ENCODE results near the gene RHOBTB3. TPM values are rescaled to one million over a fixed set of nuclear protein-coding genes. Genes with fewer than 3 reads are reported as not detected.

Gene RHOBTB3
- total RNA-seq, 1 experiment from 2014 or later = 84.3 TPM

GRCh38 chr5:95808013-95808685, 77.0 kb downstream of the RHOBTB3 start (continued):
- TF ChIP-seq SRF (IDR thresholded peaks at IDR 0.05; ENCODE audit: low read depth) (no peak), SIN3A (IDR thresholded peaks at IDR 0.05; ENCODE audit: low read depth) (no peak), ELF1 (IDR thresholded peaks at IDR 0.05; ENCODE audit: borderline replicate concordance, low read depth) (no peak), FOSL1 (IDR thresholded peaks at IDR 0.05; ENCODE audit: low read depth) (no peak), ZFX (IDR thresholded peaks at IDR 0.05) (no peak), SP1 (IDR thresholded peaks at IDR 0.05; ENCODE audit: low read depth) (no peak)

DNA sequence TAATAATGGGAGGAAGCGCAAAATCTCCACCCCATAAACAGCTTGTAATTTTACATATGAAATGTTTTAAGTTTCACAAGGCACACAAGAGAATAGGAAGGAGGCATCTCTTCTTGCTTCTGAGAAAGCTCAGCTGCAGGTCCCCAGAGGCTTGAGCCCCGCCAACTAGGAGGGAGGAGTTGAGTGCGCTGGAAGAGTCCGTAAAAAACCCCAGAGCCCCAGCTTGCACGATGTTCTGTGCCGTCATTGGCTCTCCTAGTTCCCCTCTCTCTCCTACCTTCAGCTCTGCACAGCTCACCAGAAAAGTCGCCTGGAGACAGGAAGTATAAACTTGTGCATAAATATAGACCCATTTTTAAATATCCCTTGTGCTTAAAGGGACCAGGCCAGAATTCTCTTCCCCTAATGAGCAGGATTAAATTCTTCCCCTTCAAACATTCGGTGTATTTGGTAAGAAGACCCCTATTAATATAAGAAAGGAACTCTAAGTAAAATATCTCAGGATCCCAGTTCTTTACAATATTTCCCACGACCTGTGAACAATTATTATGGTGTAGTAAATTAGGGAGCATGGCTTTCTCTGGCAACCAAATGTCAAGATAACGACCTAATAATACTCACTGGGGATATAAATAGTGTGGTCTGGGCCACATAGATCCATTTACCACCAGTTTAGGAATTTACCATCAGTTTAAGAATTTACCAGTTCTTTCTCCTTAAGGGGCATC, 77.7 kb downstream of the RHOBTB3 start:
- H3K4me1 ChIP-seq (ENCODE audit: control insufficient read depth in 1 of 2, insufficient read depth in 2 of 2, low read length in 2 of 2) = peaks cover 3 to 14% of the 10 kb centered on the region in 2 experiments; a peak in 3 of 4 replicates
- no peak overlapping the region for H3K27ac ChIP-seq (ENCODE audit: low read depth, low read length)
- TF ChIP-seq SP1 (IDR thresholded peaks at IDR 0.05; ENCODE audit: low read depth) (no peak), EZH2phosphoT487 (IDR thresholded peaks at IDR 0.05; ENCODE audit: borderline replicate concordance) (no peak), EZH2 (IDR thresholded peaks at IDR 0.05) (no peak), RAD21 (IDR thresholded peaks at IDR 0.05; ENCODE audit: low read depth) (no peak), ZFX (IDR thresholded peaks at IDR 0.05) (no peak), POLR2AphosphoS5 (IDR thresholded peaks at IDR 0.05; ENCODE audit: low read depth, low read length) (no peak), EGR1 (IDR thresholded peaks at IDR 0.05; ENCODE audit: low read depth) (no peak), CBX3 (IDR thresholded peaks at IDR 0.05; ENCODE audit: low read depth) (no peak), POLR2A (IDR thresholded peaks at IDR 0.05; ENCODE audit: borderline replicate concordance, extremely low read depth, insufficient read depth, insufficient read length) (no peak), FOSL1 (IDR thresholded peaks at IDR 0.05; ENCODE audit: low read depth) (no peak), TCF7L2 (IDR thresholded peaks at IDR 0.05; ENCODE audit: borderline replicate concordance, extremely low read depth, insufficient read depth, insufficient read length) (no peak), SRF (IDR thresholded peaks at IDR 0.05; ENCODE audit: low read depth) (no peak), JUND (IDR thresholded peaks at IDR 0.05) (no peak), SIN3A (IDR thresholded peaks at IDR 0.05; ENCODE audit: low read depth) (no peak)
- TF ChIP-seq, protein P1, sequence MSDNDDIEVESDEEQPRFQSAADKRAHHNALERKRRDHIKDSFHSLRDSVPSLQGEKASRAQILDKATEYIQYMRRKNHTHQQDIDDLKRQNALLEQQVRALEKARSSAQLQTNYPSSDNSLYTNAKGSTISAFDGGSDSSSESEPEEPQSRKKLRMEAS (IDR thresholded peaks at IDR 0.05) = no peak
- no peaks in the 10 kb centered on the region for H3K36me3 ChIP-seq (ENCODE audit: control insufficient read depth in 1 of 2, insufficient read depth in 2 of 2, low read length in 2 of 2)
- DNase-seq (ENCODE audit: low read depth, low spot score) (no peak), ATAC-seq (no peak)
- no peaks in the 10 kb centered on the region for H3K9me3 ChIP-seq (ENCODE audit: control insufficient read depth in 1 of 2, insufficient read depth in 1 of 2, low read depth in 1 of 2, low read length in 2 of 2)
- H3K9ac ChIP-seq (ENCODE audit: low read length) = no peak overlapping the region
- no peaks in the 10 kb centered on the region for H4K20me1 ChIP-seq (ENCODE audit: insufficient read depth)
- no peak overlapping the region for H3K4me3 ChIP-seq (replicated peaks in 1 of 2; ENCODE audit: low read depth in 1 of 2, low read length in 2 of 2)
- RAD21 ChIA-PET (ENCODE audit: low non-redundant PET in 1 of 2, low total read pairs in 2 of 2, uncharacterized antibody in 2 of 2, unreplicated experiment in 2 of 2) = no interaction called here
- H3K27me3 ChIP-seq (ENCODE audit: insufficient read depth, low read length) = no peaks in the 10 kb centered on the region
- POLR2A ChIA-PET = interaction anchor here (2.3 kb wide), 1 partner anchor 14 kb away, joined by 6 read pairs; the partner anchor contains the start of gene GLRX
- intact Hi-C loops (cut with micrococcal nuclease) = no loop called here
- H3K9me2 ChIP-seq (ENCODE audit: insufficient read depth) = no peaks in the 10 kb centered on the region
- no peaks in the 10 kb centered on the region for H3K79me2 ChIP-seq (ENCODE audit: insufficient read depth, low read length)
- no peak overlapping the region for H2AFZ ChIP-seq (ENCODE audit: low read depth, low read length, poor library complexity, severe bottlenecking)
- CTCF ChIA-PET = no interaction called here
- no TSS peak for BruUV-seq (replicated peaks)
- no peak overlapping the region for H3K4me2 ChIP-seq (ENCODE audit: low read length)
